ENCODE data around the gene RAB35. TPM values are rescaled to one million over a fixed set of nuclear protein-coding genes. Genes with fewer than 3 reads are reported as not detected.

RAB35 gene
- total RNA-seq, 8 experiments from 2014 or later, result 21.8 to 33.2 (median 25.7) TPM

DNA sequence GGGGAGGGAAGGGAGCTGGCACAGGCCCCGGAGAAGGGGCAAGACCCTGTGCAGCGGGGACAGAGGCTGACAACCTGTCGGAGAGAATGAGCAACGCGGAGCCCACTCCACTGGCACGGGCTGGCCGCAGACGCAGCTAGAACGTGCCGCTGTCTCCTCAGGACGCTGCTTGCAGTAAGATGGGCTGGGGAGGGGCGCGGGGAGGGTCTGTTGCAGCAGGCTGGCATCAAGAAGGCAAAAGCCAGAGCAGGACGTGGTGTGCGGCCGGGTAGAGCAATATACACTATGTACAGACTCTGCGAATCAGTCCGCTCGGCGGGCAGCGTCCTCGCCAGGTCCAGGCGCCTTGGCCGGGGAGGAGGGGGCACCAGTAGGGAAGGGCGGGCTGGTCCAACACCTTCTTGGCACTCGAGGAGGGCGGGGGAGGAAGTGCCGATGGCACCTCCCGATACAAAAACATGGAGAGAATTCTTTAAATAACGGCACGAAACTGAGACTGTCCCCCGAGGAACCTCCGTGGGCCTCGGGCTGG, 19.8 kb downstream of the RAB35 start:
- ATAC-seq (replicated peaks in 6 of 8), result no peak
- peaks cover 27 to 29% of the 10 kb centered on the region in 2 donors for H3K4me1 ChIP-seq (replicated peaks in 1 of 2)
- no peak overlapping the region for H3K27ac ChIP-seq
- no peak overlapping the region for H3K4me3 ChIP-seq
- in situ Hi-C loops (cut with MboI; ENCODE audit: low pct_unique_long_range_greater_than_20kb in 2 of 9, low sequenced_read_pairs in 9 of 9, unreplicated experiment in 9 of 9), result loop anchor here in 1 of 9 experiments (25.0 kb wide), 2 partner anchors 109 to 284 kb away; partner anchors contain the start of gene BICDL1
- 82 to 100% (median 98%) methylated on average over 3 to 10 of the region's 34 CpGs; no CpG with 5 or more reads in 7 of the 10 experiments for WGBS, 10 experiments

DNA sequence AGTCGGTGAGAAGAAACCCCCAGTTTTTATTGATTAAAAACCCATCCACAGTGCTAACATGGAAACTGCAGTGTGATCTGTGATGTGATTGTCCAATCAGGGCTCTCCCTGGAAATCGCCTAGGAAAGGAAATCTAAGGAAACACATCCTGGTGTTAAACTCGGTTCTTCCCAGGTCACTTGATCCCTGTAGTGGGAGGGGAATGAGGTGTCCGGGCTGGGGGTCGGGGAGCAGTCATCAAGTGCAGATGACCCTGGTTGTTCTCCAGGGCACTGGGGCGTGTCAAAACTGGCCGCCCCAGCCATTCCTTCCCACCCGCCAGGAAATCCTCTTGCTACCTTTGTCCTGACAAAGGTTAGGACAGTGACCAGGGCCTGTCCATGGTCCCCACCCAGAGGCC, 20.8 kb downstream of the RAB35 start:
- ATAC-seq (replicated peaks in 6 of 8), result no peak
- 0 to 80% (median 80%) methylated on average over 1 to 2 of the region's 8 CpGs; no CpG with 5 or more reads in 6 of the 10 experiments for WGBS, 10 experiments
- Histone ChIP-seq H3K4me1 (replicated peaks in 1 of 2) (peaks cover 27 to 29% of the 10 kb centered on the region in 2 donors), H3K27ac (no peak overlapping the region), H3K4me3 (no peak overlapping the region)
- in situ Hi-C loops (cut with MboI; ENCODE audit: low pct_unique_long_range_greater_than_20kb in 2 of 9, low sequenced_read_pairs in 9 of 9, unreplicated experiment in 9 of 9), result loop anchor here in 1 of 9 experiments (25.0 kb wide), 2 partner anchors 108 to 283 kb away; partner anchors contain the start of gene BICDL1

DNA sequence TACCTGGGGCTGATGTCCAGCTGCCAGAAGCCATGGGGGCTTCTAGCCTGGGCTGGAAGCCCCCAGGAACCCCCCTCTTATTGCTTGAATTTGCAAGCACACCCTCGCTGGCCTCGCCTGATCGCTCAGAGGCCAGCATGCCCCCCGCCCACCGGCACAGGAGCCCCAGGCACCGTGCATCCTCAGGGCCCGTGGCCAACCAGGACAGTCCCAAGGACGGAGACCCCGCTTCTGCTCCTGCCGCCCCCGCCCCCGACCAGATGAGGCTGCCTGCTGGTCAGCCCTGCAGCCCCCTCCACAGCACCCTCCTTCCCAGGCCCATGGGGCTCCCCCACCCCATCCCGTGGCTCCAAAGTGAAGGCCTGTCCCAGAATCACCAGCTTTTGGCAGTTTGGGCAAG, 21.2 kb downstream of the RAB35 start:
- Histone ChIP-seq H3K4me3 (no peak overlapping the region), H3K27ac (no peak overlapping the region), H3K4me1 (replicated peaks in 1 of 2) (peaks cover 27 to 29% of the 10 kb centered on the region in 2 donors)
- no peak for ATAC-seq (replicated peaks in 6 of 8)
- in situ Hi-C loops (cut with MboI; ENCODE audit: low pct_unique_long_range_greater_than_20kb in 2 of 9, low sequenced_read_pairs in 9 of 9, unreplicated experiment in 9 of 9), result loop anchor here in 1 of 9 experiments (25.0 kb wide), 2 partner anchors 108 to 283 kb away; partner anchors contain the start of gene BICDL1
- no CpG with 5 or more reads among the region's 13 CpGs for WGBS, 10 experiments

DNA sequence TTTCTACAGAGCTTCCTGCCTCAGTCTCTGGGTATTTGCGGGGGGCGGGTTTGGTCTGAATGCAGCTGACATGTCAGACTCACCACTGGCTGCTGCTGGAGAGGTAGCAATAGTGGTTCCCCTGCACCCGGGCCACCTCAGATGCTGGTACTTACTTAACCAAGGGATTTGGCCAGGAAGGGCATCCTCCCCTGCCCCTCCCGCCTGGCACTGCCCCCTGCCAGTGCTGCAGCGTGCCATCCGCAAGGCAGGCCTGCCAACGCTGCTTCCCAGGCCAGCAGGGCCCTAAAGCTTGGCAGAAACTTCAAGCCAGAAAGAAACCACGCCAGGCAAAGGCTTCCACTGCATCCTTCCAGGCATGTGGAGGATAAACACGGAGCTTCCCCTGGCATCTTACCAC, 22.1 kb downstream of the RAB35 start:
- Histone ChIP-seq H3K4me1 (replicated peaks in 1 of 2) (peaks cover 27 to 29% of the 10 kb centered on the region in 2 donors), H3K4me3 (no peak overlapping the region), H3K27ac (peak overlapping the region; percentile 50 to 79)
- WGBS, 10 experiments, result 0 to 80% (median 70%) methylated on average over 1 to 4 of the region's 9 CpGs; no CpG with 5 or more reads in 4 of the 10 experiments
- no peak for ATAC-seq (replicated peaks in 6 of 8)
- in situ Hi-C loops (cut with MboI; ENCODE audit: low pct_unique_long_range_greater_than_20kb in 2 of 9, low sequenced_read_pairs in 9 of 9, unreplicated experiment in 9 of 9), result loop anchor here in 1 of 9 experiments (25.0 kb wide), 2 partner anchors 107 to 282 kb away; partner anchors contain the start of gene BICDL1

DNA sequence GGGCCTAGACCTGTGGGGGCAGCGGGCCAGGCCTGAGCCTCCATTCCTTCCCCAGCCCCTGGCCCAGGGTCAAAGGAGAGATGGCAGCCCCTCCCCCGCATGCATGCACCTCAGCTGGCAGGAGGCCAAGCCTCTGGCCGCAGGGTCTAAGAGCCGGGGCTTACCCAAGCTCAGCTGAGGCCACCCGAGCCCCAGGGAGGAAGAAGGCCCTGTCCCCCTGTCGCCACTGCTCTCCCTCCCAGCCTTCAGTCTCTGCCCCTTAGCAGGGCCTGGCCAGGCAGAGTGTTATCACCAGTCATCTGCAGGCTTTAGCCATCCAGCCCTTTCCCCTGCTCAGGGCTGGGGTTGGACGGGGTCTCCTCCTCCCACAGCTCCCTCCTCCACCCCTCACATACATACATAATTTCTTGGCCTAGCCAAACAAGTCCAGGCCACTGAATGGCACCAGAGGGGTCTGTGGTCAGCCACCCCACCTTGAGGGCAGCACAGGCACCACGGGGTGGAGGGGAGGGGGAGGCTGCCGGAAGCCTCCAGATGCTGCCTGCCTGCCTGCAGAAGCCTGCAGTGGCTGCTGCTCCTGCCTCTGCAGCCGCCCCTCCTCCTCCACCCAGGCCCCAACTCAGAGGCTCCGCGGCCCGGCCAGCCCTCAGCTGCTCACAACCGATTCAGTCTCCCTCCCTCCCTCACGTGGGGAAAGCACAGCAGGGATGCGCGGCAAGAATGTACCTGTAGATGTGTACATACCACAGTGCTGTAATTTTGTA, 22.8 kb downstream of the RAB35 start:
- H3K4me3 ChIP-seq, result no peak overlapping the region
- peaks cover 27 to 29% of the 10 kb centered on the region in 2 donors for H3K4me1 ChIP-seq (replicated peaks in 1 of 2)
- in situ Hi-C loops (cut with MboI; ENCODE audit: low pct_unique_long_range_greater_than_20kb in 2 of 9, low sequenced_read_pairs in 9 of 9, unreplicated experiment in 9 of 9), result loop anchor here in 1 of 9 experiments (25.0 kb wide), 2 partner anchors 106 to 281 kb away; partner anchors contain the start of gene BICDL1
- peak; percentile 71 to 93 (median 88) for ATAC-seq (replicated peaks in 6 of 8)
- 0 to 65% (median 18%) methylated on average over 3 to 8 of the region's 17 CpGs; no CpG with 5 or more reads in 6 of the 10 experiments for WGBS, 10 experiments
- peak overlapping the region; percentile 70 to 79 for H3K27ac ChIP-seq

DNA sequence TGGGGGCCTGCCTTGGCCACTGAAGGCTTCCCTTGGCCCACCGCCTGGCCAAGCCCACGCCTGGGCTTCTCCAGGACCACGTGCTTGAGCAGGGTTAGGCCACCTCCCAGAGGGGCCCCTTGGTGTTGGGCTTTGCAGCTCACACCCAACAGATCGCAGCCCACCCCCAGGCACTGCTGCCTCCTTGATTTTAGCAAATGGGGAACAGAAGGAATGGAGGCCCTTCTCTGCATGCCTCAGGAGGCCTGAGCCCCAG, 23.3 kb downstream of the RAB35 start:
- H3K4me3 ChIP-seq, result no peak overlapping the region
- peaks cover 27 to 29% of the 10 kb centered on the region in 2 donors for H3K4me1 ChIP-seq (replicated peaks in 1 of 2)
- in situ Hi-C loops (cut with MboI; ENCODE audit: low pct_unique_long_range_greater_than_20kb in 2 of 9, low sequenced_read_pairs in 9 of 9, unreplicated experiment in 9 of 9), result loop anchor here in 1 of 9 experiments (25.0 kb wide), 2 partner anchors 106 to 281 kb away; partner anchors contain the start of gene BICDL1
- peak in 7 of 8 experiments; percentile 2 to 21 (median 12) for ATAC-seq (replicated peaks in 6 of 8)
- peak overlapping the region; percentile 70 to 79 for H3K27ac ChIP-seq
- WGBS, 10 experiments, result no CpG with 5 or more reads among the region's 4 CpGs

DNA sequence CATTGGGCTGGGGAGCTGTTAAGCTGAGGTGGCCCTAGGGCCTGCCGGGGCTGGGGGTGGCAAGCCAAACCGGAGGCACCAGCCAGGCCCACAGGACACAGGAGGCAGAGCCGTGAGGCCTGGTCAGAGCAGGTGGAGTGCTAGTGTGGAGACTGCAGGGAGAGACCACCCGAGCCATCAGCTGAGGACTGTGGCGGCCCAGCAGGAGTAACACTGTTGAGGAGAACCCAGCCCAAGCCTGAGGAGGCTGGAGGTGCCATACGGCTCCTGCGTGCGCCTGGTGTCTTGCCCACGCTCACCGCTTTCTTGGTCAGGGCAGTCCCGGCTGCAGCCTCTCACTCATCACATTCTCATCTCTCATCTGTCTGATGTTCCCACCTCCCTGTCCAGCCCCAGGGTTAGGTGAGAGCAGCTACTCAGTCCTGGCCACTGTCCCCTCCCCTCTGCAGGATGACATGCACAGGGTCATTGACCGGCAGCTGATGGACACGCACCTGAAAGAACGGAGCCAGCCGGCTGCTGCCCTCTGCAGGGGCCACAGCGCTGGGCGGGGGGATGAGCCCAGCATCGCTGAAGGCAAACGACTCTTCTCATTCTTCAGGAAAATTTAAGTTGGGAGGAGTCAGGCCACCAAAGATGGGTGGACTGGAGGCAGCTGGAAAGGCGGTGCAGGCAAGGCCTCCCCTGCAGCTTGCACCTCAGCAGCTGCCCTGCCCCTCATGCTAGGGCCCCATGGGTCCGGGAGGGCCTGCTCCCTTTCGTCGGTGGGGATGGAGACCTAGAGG, 23.8 kb downstream of the RAB35 start:
- Histone ChIP-seq H3K4me3 (no peak overlapping the region), H3K4me1 (replicated peaks in 1 of 2) (peaks cover 30 to 33% of the 10 kb centered on the region in 2 donors), H3K27ac (peak overlapping the region; percentile 70 to 79)
- in situ Hi-C loops (cut with MboI; ENCODE audit: low pct_unique_long_range_greater_than_20kb in 2 of 9, low sequenced_read_pairs in 9 of 9, unreplicated experiment in 9 of 9), result loop anchor here in 1 of 9 experiments (25.0 kb wide), 2 partner anchors 105 to 280 kb away; partner anchors contain the start of gene BICDL1
- WGBS, 10 experiments, result 53 to 100% (median 100%) methylated on average over 1 to 3 of the region's 23 CpGs; no CpG with 5 or more reads in 5 of the 10 experiments
- peak in 5 of 8 experiments; percentile 2 to 51 (median 29) for ATAC-seq (replicated peaks in 6 of 8)

DNA sequence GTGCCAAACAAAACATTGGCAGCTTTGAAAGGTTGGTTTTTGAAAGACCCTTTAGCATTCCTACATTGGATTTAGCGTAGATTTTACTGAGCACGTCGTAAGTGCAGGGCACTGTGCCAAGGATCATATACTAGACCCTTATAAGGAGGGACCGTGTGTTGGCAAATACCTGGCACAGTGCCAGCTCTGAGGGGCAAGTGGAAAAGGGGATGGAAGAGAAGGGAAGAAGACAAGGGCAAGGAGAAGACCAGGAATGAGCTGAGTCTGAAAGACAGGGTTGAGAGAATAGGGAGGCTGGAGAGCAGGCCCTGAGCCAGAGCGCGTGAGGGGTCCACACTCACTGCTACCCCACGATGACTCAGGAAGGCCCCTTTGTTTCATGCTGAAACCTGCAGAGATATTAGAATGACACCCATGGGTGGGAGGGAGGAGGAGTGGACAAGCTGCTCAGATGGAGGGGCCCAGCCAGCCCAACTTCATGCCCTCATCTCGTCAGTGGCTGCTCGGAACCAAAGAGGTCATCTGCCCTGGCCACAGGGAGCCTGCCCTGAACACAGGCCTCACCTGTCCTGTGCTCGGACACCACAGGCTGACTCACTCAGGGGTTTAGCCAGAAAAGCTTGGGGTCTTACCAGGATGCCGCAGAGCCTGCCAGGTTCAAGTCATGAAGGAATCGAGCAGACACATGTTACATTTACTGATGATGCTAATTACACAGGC, 25.0 kb downstream of the RAB35 start:
- ATAC-seq (replicated peaks in 6 of 8), result no peak
- no peak overlapping the region for H3K27ac ChIP-seq
- no peak overlapping the region for H3K4me3 ChIP-seq
- in situ Hi-C loops (cut with MboI; ENCODE audit: low pct_unique_long_range_greater_than_20kb in 2 of 9, low sequenced_read_pairs in 9 of 9, unreplicated experiment in 9 of 9), result loop anchor here in 1 of 9 experiments (25.0 kb wide), 2 partner anchors 104 to 279 kb away; partner anchors contain the start of gene BICDL1
- H3K4me1 ChIP-seq (replicated peaks in 1 of 2), result peaks cover 35 to 38% of the 10 kb centered on the region in 2 donors
- WGBS, 10 experiments, result 84 to 100% (median 93%) methylated on average over 1 to 8 of the region's 12 CpGs; no CpG with 5 or more reads in 4 of the 10 experiments

DNA sequence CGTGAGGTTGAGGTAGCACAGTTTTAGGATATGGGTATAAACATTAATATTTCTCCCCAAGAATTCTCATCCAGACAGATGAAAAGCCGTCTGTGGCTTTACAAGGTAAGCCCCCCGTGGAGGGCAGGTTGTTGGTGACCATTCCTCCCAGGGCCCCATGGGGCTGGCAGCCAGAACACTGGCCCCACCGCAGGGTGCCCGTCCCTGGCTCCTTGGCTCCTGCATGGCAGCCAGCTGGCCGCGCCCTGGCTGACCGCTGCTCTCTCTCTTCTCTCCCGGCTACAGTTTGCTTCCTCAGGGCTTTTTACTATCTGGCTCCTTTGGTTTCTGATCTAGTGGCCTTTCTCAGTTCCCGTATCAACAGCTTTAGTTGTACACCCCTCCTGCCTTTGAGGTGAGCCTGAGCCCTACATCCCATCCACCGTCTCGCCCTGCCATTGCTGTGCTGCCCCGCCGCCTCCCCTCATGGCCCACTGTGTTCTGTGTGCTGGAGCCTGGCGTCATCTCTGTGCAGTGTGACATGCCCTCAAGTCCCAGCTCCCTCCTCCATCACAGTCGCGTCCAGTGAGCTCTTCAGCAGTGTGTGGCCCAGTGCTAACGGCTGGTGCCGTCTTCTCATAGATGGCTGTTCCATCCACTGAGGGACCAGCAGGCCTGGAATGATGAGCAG, 25.8 kb downstream of the RAB35 start:
- 60 to 90% (median 70%) methylated on average over 2 to 5 of the region's 19 CpGs; no CpG with 5 or more reads in 5 of the 10 experiments for WGBS, 10 experiments
- ATAC-seq (replicated peaks in 6 of 8), result no peak
- no peak overlapping the region for H3K27ac ChIP-seq
- H3K4me3 ChIP-seq, result no peak overlapping the region
- in situ Hi-C loops (cut with MboI; ENCODE audit: low pct_unique_long_range_greater_than_20kb in 2 of 9, low sequenced_read_pairs in 9 of 9, unreplicated experiment in 9 of 9), result loop anchor here in 1 of 9 experiments (25.0 kb wide), 2 partner anchors 103 to 278 kb away; partner anchors contain the start of gene BICDL1
- H3K4me1 ChIP-seq (replicated peaks in 1 of 2), result peaks cover 43 to 46% of the 10 kb centered on the region in 2 donors

DNA sequence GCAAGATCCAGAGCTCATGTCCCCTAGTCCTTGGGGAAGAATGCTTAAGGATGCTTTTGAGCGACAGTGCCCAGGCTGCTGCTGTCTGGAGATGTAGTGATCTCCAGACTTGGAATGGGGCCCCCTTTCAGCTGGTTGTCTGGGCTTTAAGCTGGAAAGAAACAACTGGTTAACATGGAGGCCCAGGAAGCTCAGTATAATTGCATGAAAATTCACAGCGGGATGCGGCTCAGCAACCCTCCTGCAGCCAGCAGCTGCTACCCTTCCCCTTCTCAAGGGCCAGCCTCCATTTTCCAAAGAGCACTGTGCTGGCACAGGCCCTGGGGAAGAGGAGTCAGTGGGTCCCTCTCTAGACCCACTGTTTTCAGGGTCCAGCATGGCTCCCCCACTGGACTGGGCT, 26.3 kb downstream of the RAB35 start:
- H3K27ac ChIP-seq, result no peak overlapping the region
- 0 to 72% (median 40%) methylated on average over 1 to 3 of the region's 3 CpGs; no CpG with 5 or more reads in 7 of the 10 experiments for WGBS, 10 experiments

DNA sequence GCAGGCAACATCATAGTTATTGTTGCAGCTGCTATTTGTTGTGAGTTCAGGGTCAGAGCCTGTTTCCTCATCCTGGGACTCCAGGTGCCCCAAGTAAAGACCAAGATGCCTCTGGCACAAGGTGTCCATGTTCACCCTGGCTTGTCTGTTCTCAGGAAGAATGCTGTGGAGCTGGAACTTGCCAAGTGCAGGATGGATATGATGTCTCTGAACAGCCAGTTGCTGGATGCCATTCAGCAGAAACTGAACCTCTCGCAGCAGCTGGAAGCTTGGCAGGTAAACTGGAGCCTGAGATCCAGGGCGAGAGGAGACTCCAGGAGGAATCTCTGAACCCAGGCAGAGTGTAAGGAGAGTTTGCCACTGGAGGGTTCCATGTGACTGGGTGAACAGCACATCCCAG, 26.8 kb downstream of the RAB35 start:
- Histone ChIP-seq H3K4me3 (no peak overlapping the region), H3K4me1 (replicated peaks in 1 of 2) (peaks cover 42 to 45% of the 10 kb centered on the region in 2 donors), H3K27ac (no peak overlapping the region)
- ATAC-seq (replicated peaks in 6 of 8), result no peak
- in situ Hi-C loops (cut with MboI; ENCODE audit: low pct_unique_long_range_greater_than_20kb in 2 of 9, low sequenced_read_pairs in 9 of 9, unreplicated experiment in 9 of 9), result loop anchor here in 1 of 9 experiments (25.0 kb wide), 2 partner anchors 102 to 277 kb away; partner anchors contain the start of gene BICDL1
- WGBS, 10 experiments, result 0 to 100% (median 90%) methylated on average over 1 to 2 of the region's 2 CpGs; no CpG with 5 or more reads in 6 of the 10 experiments

More for the DNA sequence above, 26.3 kb downstream of the RAB35 start:
- no peak for ATAC-seq (replicated peaks in 6 of 8)
- in situ Hi-C loops (cut with MboI; ENCODE audit: low pct_unique_long_range_greater_than_20kb in 2 of 9, low sequenced_read_pairs in 9 of 9, unreplicated experiment in 9 of 9), result loop anchor here in 1 of 9 experiments (25.0 kb wide), 2 partner anchors 103 to 278 kb away; partner anchors contain the start of gene BICDL1
- Histone ChIP-seq H3K4me1 (replicated peaks in 1 of 2) (peaks cover 44 to 47% of the 10 kb centered on the region in 2 donors), H3K4me3 (no peak overlapping the region)
